Endothelial cell of umbilical vein (primary cell): ENCODE measurements around the gene SLCO3A1. TPM values are rescaled to one million over a fixed set of nuclear protein-coding genes. Genes with fewer than 3 reads are reported as not detected.

Source experiments
- BruUV-seq: library from RNA; stranded (reverse); fragments of 400-500 nt; replicated peaks from 2 replicates; lab custom pipeline; 2021; lab: Mats Ljungman, UMichigan
- CTCF ChIA-PET: fragments of 300-600, 350-600 bp; sonication (Branson Sonifier 250); formaldehyde crosslinking; loops from one replicate; lab custom pipeline; 2021; ENCODE audit warnings: antibody characterized with exemption, inconsistent platforms; lab: Charles Lee
- POLR2A ChIA-PET: fragments of 300-600, 350-600 bp; sonication (Branson Sonifier 250); formaldehyde crosslinking; loops from one replicate; lab custom pipeline; 2021; ENCODE audit warnings: antibody characterized with exemption, inconsistent platforms; lab: Charles Lee
- DNase-seq: peaks from one replicate; pipeline ENCODE4 v3.0.0-alpha.2; 2011; ENCODE audit warnings: low read depth, low spot score
- FAIRE-seq: peaks from 2 replicates; lab custom pipeline; 2011; peaks lifted over from hg19 to GRCh38; lab: Jason Lieb, UNC
- H2AFZ ChIP-seq: 2 replicates; pipeline ENCODE4 v1.6.0; 2012; ENCODE audit warnings: low read depth, low read length, control low read depth, inconsistent platforms
- H3K27ac ChIP-seq: 2 replicates; pipeline ENCODE4 v1.5.1; 2011; ENCODE audit warnings: low read depth, mild to moderate bottlenecking, control low read depth, low read length, moderate library complexity; ENCODE audit not compliant: insufficient read depth
- H3K27me3 ChIP-seq, 2 experiments: 2 replicates each; pipeline versions ENCODE4 v1.6.0 to v1.6.1; 2011; ENCODE audit warnings: low read length in 2 of 2, mixed read lengths in 1 of 2; ENCODE audit not compliant: control insufficient read depth in 2 of 2, insufficient read depth in 2 of 2
- H3K36me3 ChIP-seq, 2 experiments: 2 replicates in 1 of 2; 3 replicates in 1 of 2; pipeline ENCODE4 v1.5.1; 2011; ENCODE audit warnings: low read length in 2 of 2, mild to moderate bottlenecking in 1 of 2, moderate library complexity in 1 of 2; ENCODE audit not compliant: control insufficient read depth in 2 of 2, insufficient read depth in 2 of 2; ENCODE audit errors: extremely low read depth in 1 of 2
- H3K4me1 ChIP-seq: 3 replicates; pipeline ENCODE4 v1.5.1; 2011; ENCODE audit warnings: mild to moderate bottlenecking, low read length; ENCODE audit not compliant: control insufficient read depth, insufficient read depth; ENCODE audit errors: extremely low read depth
- H3K4me2 ChIP-seq: 2 replicates; pipeline ENCODE4 v1.6.1; 2011; ENCODE audit warnings: low read length, control low read depth, mixed read lengths; ENCODE audit not compliant: insufficient read depth
- H3K4me3 ChIP-seq, 3 experiments: fragments of 200-600 bp in 1 of 3; sonication (generic), shearing (Covaris generic) in 1 of 3; replicated peaks in 1 of 3; 2 replicates each; pipeline ENCODE4 v1.5.1; 2011 to 2016; ENCODE audit warnings: control low read depth in 3 of 3, low read length in 3 of 3, mild to moderate bottlenecking in 2 of 3, inconsistent platforms in 1 of 3, low read depth in 1 of 3, moderate library complexity in 1 of 3; ENCODE audit not compliant: insufficient read depth in 1 of 3
- H3K79me2 ChIP-seq: 2 replicates; pipeline ENCODE4 v1.6.0; 2012; ENCODE audit warnings: low read length, inconsistent platforms; ENCODE audit not compliant: control insufficient read depth, insufficient read depth
- H3K9ac ChIP-seq: replicated peaks from 2 replicates; pipeline ENCODE3; 2011; ENCODE audit warnings: low read length, control low read depth; ENCODE audit not compliant: insufficient read depth; ENCODE audit errors: extremely low read depth
- H3K9me1 ChIP-seq: replicated peaks from 3 replicates; pipeline ENCODE4 v1.6.0; 2011; ENCODE audit warnings: mild to moderate bottlenecking, low read length; ENCODE audit not compliant: control insufficient read depth, insufficient read depth; ENCODE audit errors: extremely low read depth
- H3K9me3 ChIP-seq: replicated peaks from 2 replicates; pipeline ENCODE4 v1.5.1; 2012; ENCODE audit warnings: low read length, inconsistent platforms; ENCODE audit not compliant: control insufficient read depth, insufficient read depth
- H4K20me1 ChIP-seq: replicated peaks from 2 replicates; pipeline ENCODE3; 2011; ENCODE audit warnings: mild to moderate bottlenecking, low read length; ENCODE audit not compliant: control insufficient read depth, insufficient read depth; ENCODE audit errors: extremely low read depth
- CTCF ChIP-seq, 2 donors: IDR thresholded peaks; 1 replicate in 1 of 2; 2 replicates in 1 of 2; pipeline ENCODE4 v1.5.1; 2011; ENCODE audit warnings: low read length in 2 of 2, mild to moderate bottlenecking in 2 of 2, moderate library complexity in 2 of 2, control low read depth in 1 of 2, inconsistent platforms in 1 of 2, low read depth in 1 of 2; ENCODE audit not compliant: insufficient read depth in 1 of 2; ENCODE audit errors: extremely low read depth in 1 of 2
- GATA2 ChIP-seq: IDR thresholded peaks from 2 replicates; pipeline ENCODE4 v1.7.0; 2011; ENCODE audit warnings: low read depth, mild to moderate bottlenecking, moderate library complexity, mixed read lengths, low read length; ENCODE audit not compliant: insufficient read length, insufficient read depth
- JUN ChIP-seq: IDR thresholded peaks from 2 replicates; pipeline ENCODE4 v1.6.1; 2011; ENCODE audit warnings: borderline replicate concordance, low read depth; ENCODE audit not compliant: insufficient read length, insufficient read depth
- MAX ChIP-seq: IDR thresholded peaks from 2 replicates; pipeline ENCODE4 v1.6.1; 2011; ENCODE audit not compliant: insufficient read depth, insufficient read length
- MYC ChIP-seq: IDR thresholded peaks from one replicate; pipeline ENCODE4 v1.6.1; 2011; ENCODE audit warnings: mild to moderate bottlenecking, low read depth, low read length
- POLR2A ChIP-seq: IDR thresholded peaks from 2 replicates; pipeline ENCODE4 v1.6.1; 2012; ENCODE audit warnings: low read depth, mild to moderate bottlenecking, control low read depth, low read length
- POLR2AphosphoS5 ChIP-seq: IDR thresholded peaks from 2 replicates; pipeline ENCODE4 v1.6.1; 2012; ENCODE audit warnings: low read depth, mild to moderate bottlenecking, control low read depth, low read length, moderate library complexity; ENCODE audit not compliant: insufficient read depth
- dilution Hi-C: fragments of 300-500 bp; cut with MboI; formaldehyde crosslinking; loops from one replicate; pipeline ENCODE4 v1.15.0; 2019; ENCODE audit warnings: low sequenced_read_pairs; ENCODE audit not compliant: extremely low pct_ligation_motif_present
- intact Hi-C: fragments of 100-400 bp; cut with micrococcal nuclease; formaldehyde crosslinking; loops from one replicate; pipeline ENCODE4 v1.10.0; 2022
- polyA plus RNA-seq, 4 experiments: library from polyadenylated mRNA; depleted of rRNA in 3 of 4; stranded (reverse) in 3 of 4; unstranded in 1 of 4; fragments of >200 nt; gene quantifications; 2 replicates each; pipeline versions ENCODE4 v1.2.1 to v1.2.3, GENCODE V29; 2011 to 2012; ENCODE audit warnings: missing spikeins in 1 of 4
- total RNA-seq: library from RNA; stranded (reverse); gene quantifications from 2 replicates; pipeline ENCODE4 v1.2.3, GENCODE V29; 2021

The SLCO3A1 gene
- total and polyA plus RNA-seq, 2 donors (not counting 3 experiments of a cell fraction or from before 2014, with no cell fraction given) = 0.88 to 0.92 TPM

GRCh38 chr15:92012881-92013280 lies 159.4 kb downstream of the SLCO3A1 start:
- no peaks in the 10 kb centered on the region for H3K4me1 ChIP-seq
- no peak overlapping the region for H3K4me2 ChIP-seq
- no peak for DNase-seq
- no peak overlapping the region for H3K9ac ChIP-seq
- H3K9me1 ChIP-seq = no peaks in the 10 kb centered on the region
- BruUV-seq = no TSS peak
- H3K27ac ChIP-seq = no peak overlapping the region
- ChIA-PET CTCF (no interaction called here), POLR2A (no interaction called here)
- no peak for FAIRE-seq
- no peaks in the 10 kb centered on the region for H3K79me2 ChIP-seq
- intact Hi-C loops = no loop called here
- dilution Hi-C loops = no loop called here
- H3K27me3 ChIP-seq = no peaks in the 10 kb centered on the region
- no peaks in the 10 kb centered on the region for H4K20me1 ChIP-seq
- H3K9me3 ChIP-seq = no peaks in the 10 kb centered on the region
- TF ChIP-seq JUN = no peak
- no peak for TF ChIP-seq MAX
- TF ChIP-seq MYC = no peak
- TF ChIP-seq POLR2A = no peak
- no peak for TF ChIP-seq GATA2
- TF ChIP-seq POLR2AphosphoS5 = no peak
- TF ChIP-seq CTCF (IDR thresholded peaks at IDR 0.05; ENCODE audit: extremely low read depth in 1 of 2, insufficient read depth in 1 of 2, low read depth in 1 of 2, low read length in 2 of 2) = no peak
- H3K36me3 ChIP-seq = no peaks in the 10 kb centered on the region
- no peak overlapping the region for H3K4me3 ChIP-seq
- H2AFZ ChIP-seq = no peak overlapping the region
